ENCODE measurements around the gene FILIP1L.

- no peak for TF ChIP-seq CTCF (IDR thresholded peaks at IDR 0.05)
- no peak for TF ChIP-seq POLR2AphosphoS5 (IDR thresholded peaks at IDR 0.05; ENCODE audit: insufficient read depth in 1 of 2, low read depth in 1 of 2)
- TF ChIP-seq POLR2A (IDR thresholded peaks at IDR 0.05) = no peak
Observed at GRCh38 chr3:99974989-99975388, 139.3 kb downstream of the FILIP1L start.

All from vagina (tissue), 2 donors.